ENCODE measurements around the gene PRDX5. TPM values are rescaled to one million over a fixed set of nuclear protein-coding genes. Genes with fewer than 3 reads are reported as not detected.

The PRDX5 gene
- total RNA-seq, 1 donor from 2014 or later, result 255 TPM

DNA sequence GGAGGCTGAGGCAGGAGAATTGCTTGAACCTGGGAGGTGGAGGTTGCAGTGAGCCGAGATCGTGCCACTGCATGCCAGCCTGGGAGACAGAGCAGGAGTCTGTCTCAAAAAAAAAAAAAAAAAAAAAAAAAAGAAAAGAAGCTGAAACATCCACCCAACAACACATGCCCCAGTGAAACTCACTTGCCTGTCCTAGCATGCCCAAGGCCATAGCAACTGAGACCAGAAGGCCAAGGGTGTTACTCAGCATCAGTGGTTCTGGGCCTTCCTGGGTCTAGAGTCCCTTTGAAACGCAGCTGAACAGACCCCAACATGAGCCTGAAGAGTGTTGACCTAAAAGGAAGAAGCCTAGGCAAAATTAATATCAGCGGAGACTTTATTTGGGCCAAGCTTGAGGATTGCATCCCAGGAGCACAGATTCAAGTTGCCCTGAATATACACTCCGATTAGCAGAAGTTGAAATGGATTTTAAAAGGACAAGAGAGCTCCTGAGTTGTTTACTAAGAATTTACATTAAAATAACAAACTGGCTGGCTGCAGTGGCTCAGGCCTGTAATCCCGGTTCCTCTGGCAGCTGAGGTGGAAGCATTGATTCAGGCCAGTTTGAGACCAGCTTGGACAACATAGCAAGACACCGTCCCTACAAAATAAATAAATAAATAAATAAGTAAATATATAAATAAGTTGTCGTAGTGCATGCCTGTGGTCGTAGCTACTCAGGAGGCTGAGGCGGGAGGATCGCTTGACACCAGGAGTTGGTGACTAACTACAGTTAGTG, 7.0 kb downstream of the PRDX5 start:
- DNase-seq (ENCODE audit: low spot score), result no peak

DNA sequence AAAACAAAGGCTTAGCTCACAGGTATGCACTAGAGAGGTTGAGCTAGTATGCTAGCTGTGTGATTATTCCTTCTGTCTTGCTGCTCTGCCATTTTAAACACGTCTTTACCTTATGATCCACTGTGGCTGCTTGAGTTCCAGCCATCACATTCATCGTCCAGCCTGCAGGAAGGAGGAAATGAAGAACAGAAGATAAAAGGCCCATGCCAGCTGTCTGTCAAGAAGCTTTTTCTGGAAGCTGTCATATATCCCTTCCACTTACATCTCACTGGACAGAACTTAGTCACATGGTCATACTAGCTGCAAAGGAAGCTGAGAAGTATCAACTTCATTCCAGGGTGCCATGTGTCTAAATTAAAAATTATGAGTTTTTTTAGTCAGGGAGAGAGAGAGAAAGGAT, 9.5 kb downstream of the PRDX5 start:
- no peak for DNase-seq (ENCODE audit: low spot score)

DNA sequence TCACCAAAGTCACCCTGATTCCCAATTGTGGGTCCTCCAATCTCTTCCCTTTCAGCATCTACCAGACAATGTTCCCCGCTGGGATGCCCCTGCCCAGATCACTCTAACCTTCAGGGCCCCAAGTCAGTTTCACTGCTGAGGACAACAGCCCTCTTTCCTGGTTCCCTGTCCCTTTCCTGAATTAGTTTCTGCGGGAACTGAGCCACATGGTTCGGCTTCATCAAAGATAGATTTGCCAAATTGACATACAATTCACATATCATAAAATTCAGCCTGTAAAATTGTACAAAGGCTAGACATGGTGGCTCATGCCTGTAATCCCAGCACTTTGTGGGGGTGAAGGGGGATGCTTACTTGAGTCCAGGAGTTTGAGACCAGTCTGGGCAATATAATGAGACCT, 10.1 kb downstream of the PRDX5 start:
- DNase-seq (ENCODE audit: low spot score), result no peak

DNA sequence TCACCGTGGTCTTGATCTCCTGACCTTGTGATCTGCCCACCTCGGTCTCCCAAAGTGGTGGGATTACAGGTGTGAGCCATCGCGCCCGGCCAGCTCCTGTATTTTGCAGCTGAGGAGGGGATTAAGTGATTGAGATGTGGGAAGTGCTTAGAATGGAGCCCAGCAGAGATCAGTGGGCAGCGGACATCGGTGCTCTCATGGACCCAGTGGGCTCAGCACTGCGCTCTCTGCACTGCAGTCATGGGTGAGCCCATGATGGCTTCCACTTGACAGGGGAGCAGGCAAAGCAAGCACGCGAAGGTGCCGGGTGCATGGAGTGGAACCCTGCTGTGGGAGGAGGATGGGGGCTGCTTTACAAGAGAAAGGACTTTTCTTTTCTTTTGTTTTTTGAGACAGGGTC, 13.0 kb downstream of the PRDX5 start:
- no peak for DNase-seq (ENCODE audit: low spot score)

DNA sequence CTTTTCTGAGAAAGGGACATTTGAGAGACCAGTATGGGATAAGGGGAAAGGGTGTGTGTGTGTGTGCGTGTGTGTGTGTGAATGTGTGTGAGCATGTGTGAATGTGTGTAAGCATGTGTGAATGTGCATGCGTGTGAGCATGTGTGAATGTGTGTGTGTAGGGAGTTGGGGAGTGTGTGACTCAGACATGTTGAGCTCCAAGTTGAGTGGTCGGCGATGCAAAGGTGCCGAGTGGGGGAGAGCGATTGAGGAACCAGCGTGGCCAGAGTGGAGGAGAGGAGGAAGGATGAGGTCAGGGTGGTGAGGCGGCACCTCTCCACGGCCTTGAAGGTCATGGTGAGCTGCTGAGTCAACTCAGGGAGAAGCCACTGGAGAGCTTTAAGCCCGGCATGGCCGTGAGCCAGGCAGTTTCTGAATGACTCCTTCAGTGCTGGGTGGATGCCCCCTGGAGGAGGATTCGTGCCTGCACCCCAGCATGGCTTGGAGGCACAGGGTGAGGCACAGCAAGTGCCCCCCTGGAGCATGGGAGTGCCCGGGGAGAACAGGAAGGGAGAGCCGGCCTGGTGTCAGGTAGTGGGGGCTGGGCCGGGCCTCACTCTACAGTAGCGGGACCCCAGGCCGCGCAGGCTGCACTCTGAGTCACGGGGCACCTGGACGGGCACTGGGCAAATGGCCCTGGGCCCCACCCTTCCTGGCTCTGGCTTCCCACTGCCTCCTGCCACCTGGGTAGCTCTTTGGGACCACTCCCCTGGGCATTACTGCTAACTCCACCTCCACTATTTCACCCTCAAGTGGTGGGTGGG, 13.8 kb downstream of the PRDX5 start:
- peak; percentile 83 for DNase-seq (ENCODE audit: low spot score)

DNA sequence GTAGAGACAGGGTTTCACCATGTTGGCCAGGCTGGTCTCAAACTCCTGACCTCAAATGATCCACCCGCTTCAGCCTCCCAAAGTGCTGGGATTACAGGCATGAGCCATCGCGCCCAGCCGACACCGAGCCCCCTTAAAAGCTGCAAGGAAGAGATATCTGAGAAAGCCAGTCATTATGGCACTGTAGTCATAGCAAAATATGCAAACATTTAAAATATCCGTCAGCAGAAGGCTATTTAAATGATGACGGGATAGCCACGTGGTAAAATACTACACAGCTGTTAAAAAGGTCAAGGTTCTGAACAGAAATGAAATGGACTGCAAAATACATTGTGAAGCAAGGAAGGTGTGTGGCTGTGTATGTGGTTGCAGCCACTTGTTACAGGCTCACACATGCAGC, 15.6 kb downstream of the PRDX5 start:
- DNase-seq (ENCODE audit: low spot score), result no peak

DNA sequence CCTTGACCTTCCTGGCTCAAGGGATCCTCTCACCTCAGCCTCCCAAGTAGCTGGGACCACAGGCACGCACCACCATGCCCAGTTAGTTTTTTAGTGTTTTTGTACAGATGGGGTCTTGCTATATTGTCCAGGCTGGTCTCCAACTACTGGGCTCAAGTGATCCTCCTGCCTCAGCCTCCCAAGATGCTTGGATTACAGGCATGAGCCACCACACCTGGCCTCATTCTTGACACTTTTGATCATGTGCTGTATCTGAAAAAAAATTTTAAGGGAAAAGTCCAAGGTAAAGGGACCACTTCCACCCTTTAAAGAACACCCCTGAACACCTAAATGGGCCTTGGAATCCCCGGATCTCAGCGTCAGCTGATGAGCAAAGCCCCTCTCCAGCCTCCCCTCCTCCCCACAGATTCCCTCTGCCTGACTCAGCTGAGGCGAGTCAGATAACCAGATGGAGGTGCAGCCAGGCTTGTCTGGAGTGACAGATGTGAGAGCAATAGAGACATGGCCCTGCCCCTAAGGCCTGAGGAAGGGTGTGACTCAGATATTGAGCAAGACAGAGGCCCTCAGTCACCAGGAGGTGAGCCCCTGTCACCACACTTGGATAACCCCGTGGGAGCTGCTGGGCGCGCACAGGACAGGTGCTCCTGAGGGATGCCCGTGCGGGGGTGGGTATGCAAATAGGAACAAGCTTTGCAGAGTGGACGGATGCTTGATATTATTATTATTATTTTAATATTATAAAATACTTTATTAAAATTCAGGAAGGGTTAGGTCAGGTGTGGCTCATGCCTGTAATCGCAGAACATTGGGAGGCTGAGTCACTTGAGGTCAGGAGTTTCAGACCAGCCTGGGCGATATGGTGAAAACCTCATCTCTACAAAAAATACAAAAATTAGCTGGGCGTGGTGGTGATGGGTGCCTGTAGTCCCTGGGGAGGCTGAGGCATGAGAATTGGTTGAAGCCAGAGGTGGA, 17.1 kb downstream of the PRDX5 start:
- DNase-seq (ENCODE audit: low spot score), result peak; percentile 81

DNA sequence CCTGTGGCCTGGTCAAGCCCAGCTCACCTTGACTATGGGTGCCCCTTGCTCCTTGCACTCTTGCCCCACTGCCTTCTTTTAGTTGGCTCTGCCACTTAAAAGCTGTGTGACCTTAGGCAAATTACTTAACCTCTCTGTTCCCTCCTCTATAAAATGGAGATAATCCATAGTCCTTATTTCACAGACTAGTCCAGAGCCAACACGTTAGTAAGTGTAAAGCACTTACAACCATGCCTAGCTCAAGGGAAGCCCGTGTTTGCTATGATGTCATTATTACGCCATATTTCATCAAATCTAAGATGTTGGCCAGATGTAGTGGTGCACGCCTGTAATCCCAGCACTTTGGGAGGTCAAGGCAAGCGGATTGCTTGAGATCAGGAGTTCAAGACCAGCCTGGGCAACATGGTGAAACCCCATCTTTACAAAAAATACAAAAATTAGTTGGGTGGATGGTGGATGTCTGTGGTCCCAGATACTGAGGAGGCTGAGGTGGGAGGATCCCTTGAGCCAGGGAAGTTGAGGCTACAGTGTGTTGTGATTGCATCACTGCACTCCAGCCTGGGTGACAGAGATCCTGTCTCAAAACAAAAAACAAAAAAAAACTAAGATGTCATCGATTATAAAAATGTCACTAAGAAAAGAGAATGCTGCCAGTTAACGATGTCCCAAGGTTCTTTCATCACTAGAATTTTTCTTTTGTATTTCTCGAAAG, 19.8 kb downstream of the PRDX5 start:
- no peak for DNase-seq (ENCODE audit: low spot score)

DNA sequence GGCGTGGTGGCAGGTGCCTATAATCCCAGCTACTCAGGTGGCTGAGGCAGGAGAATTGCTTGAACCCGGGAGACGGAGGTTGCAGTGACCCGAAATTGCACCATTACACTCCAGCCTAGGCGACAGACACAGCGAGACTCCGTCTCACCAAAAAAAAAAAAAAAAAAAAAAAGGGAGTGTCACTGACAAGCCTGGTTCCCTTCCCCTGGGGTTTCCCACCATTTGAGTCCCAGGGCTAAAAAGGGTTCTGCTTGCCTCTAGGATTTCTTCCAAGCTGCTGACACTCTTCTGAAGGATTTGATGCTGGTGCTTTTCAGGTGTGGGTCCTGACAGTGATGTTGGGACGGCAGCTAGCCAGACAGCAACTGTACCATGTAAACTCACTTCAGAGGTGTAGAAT, 20.8 kb downstream of the PRDX5 start:
- no peak for DNase-seq (ENCODE audit: low spot score)

DNA sequence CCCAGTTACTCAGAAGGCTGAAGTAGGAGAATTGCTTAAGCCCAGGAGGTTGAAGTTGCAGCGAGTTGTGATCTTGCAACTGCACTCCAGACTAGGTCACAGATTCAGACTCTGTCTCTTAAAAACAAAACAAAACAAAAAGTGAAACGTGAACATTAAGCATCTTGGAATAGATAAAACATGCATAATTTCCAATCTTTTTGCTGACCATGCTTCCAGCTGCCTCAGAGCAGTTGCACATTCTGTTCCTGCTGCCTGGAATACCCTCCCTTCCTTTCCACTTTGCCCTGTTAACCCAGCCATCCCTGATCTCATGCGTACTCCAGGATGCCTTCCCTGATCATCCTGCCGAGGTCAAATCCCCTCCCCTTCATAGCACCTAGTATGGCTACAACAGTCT, 21.4 kb downstream of the PRDX5 start:
- no peak for DNase-seq (ENCODE audit: low spot score)

DNA sequence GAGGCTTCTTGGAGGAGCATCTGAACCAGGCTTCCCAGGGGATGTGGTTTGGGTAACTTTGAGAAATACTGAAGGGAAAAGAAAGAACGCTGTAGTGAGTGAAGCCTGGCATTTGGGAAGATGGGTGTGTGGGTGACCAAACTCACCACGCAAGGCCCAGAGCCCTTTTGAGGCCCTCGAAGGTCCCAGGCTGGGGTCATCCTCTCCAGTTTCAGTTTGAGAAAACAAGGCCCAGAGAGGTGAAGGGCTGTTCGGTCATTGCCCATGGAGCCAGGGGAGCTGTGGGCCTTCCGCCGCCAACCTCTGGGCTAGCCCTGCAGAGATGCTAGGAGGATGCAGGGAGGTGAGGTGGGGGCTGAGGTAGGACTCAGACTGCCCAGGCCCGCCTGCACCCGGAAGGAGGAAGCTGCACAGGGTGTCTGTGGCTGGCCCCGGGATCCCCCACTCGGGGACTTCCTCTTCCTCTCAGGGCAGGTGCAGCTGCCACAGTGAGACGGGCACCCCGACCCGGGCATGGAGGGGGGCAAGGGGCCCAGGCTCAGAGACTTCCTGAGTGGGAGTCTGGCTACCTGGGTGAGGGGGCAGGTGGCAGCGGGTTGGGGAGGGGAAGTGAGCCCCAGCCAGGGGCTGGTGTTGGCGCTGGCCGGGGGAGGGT, 22.0 kb downstream of the PRDX5 start, which contains the start of gene CCDC88B:
Gene CCDC88B, plus strand, starts transcription at position 451 of the 655 bp plus-strand sequence. Its CDS starts 63 bp downstream, at position 514.
- peak; percentile 79 for DNase-seq (ENCODE audit: low spot score)

DNA sequence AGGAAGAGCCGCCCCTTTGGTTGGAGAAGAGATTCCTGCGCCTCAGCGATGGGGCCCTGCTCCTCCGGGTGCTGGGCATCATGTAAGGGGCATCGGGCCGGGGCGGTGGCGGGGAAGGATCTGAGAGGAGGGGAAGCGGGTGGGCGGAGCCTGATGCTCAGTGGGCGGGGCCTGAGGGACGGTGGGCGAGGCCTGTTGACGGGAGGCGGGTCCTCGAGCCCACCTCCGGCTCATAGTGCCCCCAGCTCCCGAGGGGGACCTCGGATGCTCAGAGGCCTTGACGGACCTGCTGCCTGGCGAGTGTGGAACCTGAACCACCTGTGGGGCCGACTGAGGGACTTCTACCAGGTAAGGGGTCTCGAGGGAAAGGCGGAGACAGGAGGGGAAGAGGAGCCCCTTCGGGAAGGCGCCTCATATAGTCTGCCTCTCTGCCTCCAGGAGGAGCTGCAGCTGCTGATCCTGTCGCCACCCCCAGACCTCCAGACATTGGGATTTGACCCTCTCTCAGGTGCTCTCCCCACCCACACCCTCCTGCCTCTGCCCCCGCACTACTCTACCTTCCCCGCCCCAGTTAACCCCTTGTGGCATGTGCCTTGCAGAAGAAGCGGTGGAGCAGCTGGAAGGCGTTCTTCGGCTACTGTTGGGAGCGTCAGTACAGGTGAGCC, 22.9 kb downstream of the PRDX5 start:
- DNase-seq (ENCODE audit: low spot score), result no peak

DNA sequence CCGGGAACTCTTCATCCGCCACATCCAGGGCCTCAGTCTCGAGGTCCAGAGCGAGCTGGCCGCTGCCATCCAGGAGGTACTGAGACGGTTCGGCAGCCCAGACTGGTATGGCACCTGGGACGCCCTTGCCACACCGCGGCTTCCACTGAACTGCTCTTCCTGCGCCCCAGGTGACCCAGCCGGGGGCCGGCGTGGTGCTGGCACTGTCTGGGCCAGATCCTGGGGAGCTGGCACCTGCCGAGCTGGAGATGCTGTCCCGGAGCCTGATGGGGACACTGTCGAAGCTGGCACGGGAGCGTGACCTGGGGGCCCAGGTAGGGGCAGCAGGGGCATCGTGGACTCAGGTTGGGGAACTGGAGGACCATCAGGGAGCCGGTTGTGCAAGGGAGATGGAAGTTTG, 23.5 kb downstream of the PRDX5 start:
- DNase-seq (ENCODE audit: low spot score), result no peak

DNA sequence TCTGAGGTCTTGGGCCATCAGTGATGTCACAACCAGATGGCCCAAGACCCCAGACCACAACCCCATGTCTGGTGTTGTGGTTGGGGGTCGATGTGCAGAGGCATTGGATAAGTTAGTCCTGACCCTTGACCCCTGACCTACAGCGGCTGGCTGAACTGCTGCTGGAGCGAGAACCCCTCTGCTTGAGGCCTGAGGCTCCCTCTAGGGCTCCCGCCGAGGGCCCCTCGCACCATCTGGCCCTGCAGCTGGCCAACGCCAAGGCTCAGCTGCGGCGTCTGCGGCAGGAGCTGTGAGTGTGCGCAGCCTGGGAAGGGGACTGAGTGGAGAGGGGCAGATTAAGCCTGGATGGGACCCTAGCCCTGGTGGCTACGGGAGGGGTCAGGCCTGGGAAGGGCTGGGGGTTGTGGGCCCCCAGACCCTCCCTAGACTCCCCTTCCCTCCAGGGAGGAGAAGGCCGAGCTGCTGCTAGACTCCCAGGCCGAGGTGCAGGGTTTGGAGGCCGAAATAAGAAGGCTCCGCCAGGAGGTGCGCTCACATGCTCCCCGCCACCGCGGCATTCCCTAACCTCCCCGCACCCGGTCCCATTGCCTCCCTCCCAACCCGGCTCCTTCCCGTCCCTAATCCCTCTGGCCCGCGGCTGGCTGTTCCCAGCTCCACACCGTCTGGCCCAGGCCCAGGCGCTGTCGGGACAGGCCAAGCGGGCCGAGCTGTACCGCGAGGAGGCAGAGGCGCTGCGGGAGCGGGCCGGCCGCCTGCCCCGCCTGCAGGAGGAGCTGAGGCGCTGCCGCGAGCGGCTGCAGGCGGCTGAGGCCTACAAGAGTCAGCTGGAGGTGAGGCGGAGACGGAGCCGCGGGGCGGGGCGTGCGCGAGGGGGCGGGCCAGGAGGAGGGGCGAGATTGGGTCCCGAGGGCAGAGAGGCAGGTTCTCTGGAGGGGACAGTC, 24.2 kb downstream of the PRDX5 start:
- peak; percentile 95 for DNase-seq (ENCODE audit: low spot score)

DNA sequence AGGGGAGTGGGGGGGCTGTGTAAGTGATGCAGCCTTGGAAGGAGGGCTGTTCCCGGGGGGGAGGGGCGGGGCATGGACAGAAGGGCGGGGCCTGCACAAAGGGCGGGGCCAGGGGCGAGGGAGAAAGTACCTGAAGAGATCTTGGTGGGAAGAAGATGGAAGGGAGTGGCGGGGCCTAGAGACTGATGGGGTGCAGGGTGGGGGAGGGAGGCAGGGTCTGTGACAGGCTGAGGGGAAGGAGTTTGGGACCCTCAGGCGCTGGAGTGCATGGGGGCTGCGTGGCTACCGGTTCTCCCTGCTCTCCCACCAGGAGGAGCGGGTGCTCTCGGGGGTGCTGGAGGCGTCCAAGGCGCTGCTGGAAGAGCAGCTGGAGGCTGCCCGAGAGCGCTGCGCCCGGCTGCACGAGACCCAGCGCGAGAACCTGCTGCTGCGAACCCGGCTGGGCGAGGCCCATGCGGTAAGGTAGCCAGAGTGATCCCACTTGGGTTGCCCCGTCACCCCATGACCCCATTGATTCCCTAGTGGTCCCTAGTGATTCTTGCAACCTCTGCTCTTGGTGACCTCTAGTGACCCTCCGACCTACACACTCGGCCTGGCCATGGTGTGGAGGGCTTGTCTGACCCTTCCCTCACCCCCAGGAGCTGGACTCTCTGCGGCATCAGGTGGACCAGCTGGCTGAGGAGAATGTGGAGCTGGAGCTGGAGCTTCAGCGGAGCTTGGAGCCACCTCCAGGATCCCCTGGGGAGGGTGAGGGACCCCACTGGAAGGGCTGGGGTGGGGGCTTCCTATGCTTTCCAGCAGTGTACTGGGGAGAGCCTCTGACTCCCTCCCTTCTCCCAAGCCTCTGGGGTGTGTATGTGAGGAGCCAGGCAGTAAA, 25.2 kb downstream of the PRDX5 start:
- no peak for DNase-seq (ENCODE audit: low spot score)

DNA sequence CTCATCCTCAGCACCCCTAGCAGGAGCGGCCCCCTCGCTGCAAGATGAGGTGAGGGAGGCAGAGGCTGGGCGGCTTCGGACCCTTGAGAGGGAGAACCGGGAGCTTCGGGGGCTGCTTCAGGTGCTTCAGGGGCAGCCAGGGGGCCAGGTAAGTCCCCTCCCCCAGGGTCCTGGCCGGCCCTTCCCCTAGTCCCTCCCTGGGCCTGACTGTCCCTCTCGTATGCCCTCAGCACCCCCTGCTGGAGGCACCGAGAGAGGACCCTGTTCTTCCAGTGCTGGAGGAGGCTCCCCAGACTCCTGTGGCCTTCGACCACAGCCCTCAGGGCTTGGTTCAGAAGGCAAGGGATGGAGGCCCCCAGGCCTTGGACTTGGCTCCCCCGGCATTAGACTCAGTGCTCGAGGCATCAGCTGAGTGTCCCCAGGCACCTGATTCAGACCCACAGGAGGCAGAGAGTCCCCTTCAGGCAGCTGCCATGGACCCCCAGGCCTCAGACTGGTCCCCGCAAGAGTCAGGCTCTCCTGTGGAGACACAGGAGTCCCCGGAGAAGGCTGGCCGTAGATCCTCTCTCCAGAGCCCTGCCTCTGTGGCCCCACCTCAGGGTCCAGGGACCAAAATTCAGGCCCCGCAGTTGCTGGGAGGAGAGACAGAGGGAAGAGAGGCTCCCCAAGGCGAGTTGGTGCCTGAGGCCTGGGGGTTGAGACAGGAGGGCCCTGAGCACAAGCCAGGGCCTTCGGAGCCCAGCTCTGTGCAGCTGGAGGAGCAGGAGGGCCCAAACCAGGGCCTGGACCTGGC, 26.0 kb downstream of the PRDX5 start:
- no peak for DNase-seq (ENCODE audit: low spot score)

DNA sequence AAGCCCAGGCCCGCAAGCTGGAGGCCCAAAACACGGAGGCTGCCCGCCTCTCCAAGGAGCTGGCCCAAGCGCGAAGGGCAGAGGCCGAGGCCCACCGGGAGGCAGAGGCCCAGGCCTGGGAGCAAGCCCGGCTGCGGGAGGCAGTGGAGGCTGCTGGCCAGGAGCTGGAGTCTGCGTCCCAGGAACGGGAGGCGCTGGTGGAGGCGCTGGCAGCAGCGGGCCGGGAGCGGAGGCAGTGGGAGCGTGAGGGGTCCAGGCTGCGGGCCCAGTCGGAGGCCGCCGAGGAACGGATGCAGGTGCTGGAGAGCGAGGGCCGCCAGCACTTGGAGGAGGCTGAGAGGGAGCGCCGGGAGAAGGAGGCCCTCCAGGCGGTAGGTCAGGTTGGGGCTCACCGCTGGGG, 26.9 kb downstream of the PRDX5 start:
- no peak for DNase-seq (ENCODE audit: low spot score)

Data from ureter (tissue), 1 donor.